COR-L47 (cell line): Measurements from ENCODE around the gene ZGPAT.
"Not testable (repeated sequence)": the region's sequence is repeated elsewhere in the genome, so short reads cannot be mapped to it uniquely, and the experiment has no call there.

Experiments used
- DNase-seq: peaks from one replicate; lab custom pipeline; 2025; lab: John Stamatoyannopoulos, UW

ZGPAT gene

DNA sequence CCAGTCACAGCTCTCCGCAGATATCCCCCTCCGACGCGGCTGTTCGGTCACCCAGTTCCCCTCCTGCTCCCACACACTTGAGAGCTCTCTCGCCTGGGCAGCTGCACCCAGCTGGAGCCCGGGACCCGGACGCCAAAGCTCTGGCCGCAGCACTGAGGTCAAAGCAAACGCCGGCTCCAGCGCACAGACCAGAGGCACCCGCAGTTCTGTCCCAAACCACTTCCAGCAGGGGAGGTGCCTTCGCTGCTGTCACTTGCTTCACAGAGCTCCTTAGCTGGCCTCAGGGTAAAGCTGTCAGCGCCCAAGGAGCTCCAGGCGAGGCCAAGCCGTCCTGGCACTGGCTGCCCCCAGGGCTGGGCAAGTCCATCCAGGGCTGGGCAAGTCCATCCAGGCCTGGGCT is 59.6 kb downstream of the ZGPAT start:
- DNase-seq: no peak

DNA sequence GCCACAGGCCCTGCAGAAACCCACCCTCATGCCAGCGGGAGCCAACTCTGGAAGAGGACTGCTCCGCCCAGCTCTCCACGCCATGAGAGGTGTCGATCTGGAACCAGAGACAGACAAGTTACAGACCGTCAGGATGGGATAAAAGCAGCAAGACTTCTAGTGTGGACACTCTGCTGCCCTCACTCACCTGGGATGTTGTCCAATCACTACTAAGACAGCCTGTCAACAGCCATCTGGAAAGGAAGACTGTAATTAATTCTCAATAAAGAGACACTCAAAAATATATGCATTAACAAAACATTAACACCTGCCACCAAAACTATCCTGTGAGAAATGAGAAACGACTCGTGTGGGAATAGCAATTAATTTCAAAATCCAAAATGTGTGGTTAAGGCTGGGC is 60.0 kb downstream of the ZGPAT start:
- no peak for DNase-seq

DNA sequence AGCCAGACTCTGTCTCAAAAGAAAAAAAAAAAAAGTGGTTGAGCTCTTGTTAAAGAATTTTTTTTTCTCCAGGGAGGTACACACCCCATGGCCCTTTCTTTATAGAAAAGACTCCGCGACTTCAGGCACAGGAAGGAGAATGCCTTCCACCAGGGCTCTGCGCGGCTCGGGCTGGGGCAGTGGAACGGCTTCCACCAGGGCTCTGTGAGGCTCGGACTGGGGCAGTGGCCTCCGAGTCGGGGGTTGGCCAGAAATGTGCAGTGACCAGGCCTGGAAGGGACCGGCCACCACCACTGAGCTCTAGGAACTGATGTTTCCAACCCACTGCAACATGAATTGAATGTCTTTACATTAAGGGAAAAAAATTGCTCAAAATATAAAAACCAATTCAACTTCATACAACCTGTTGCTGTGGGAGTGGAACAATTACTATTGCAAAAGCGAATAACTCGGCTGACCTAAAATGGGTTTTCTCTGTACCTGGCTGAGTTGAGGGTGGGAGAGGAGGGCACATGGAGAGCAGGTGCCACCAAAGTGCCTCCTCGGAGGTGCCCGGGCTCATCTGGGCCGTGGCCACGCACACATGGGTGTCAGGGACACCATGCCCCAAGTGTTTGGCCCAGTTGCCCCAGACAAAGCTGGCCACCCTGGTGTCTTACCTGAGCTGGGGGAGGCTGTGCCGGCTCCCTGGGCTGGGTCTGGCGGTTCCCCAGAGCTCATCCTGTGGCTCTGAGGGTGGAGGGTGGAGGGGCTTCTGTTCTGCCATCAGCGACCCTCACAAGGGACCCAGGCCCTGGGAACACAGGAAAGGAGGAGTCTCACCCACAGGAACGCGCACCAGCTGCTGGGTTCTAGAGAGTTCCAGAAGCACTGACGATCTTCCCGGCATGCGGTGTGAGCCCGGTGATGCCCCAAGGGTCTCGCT is 61.0 kb downstream of the ZGPAT start:
- DNase-seq: no peak

DNA sequence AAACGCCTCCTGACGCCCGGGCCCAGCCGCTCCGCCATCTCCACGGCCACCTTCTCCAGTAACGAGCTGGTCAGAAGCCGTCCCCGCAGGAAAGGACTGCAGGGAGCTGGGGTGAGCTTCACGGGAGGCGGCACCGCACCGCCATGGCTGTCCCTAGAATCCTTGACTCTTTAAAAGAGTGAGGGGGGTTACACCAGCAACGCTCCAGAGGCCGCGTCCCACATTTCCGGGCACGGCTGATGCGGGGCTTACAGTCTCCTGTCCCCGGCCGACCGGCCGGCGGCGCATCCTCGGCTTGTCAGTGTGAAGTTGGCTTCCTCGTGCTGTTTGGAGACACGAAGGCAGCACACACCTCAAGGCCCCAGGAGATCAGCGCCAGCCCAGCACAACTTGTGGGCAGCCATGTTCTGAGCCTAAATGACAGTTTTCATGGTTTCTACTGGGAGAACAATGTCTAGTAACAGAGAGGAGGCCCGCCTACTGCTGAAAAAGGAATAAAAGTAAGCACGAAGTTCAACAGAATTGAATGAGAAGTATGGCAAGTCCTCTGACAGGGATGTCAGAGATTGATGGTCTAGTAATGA is 62.1 kb downstream of the ZGPAT start:
- DNase-seq: no peak

DNA sequence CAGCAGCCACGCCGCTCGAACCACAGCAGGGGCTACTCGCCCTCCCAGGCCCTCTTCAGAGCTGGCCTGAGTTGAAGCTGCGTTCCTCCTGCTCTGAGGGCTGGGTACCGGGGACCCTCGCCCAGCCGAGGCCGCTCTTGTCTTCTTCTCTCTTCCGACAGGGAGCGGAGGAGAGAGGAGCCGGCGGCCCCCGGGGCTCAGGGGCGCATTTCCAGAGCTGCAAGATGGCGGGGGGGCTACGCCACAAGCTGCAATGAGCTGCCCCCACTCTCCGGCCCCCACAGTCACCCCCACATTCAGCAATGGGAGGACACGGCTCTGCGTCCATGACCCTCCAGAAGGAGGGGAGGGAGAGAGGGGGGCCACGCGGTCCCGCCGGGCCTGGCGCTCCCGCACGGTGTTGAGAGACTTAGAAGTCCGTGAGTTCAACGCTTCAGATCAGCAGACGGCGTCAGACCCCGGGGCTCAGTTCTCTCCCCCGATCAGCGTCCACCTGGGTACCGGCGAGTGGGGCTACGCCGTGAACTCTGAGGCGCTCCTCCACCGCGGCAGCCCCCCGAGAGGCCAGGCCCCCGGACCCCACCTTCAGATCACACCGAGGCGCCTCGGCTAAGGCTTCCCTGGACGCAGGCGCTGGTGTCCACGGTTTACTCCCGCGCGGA is 63.3 kb downstream of the ZGPAT start:
- no peak for DNase-seq

DNA sequence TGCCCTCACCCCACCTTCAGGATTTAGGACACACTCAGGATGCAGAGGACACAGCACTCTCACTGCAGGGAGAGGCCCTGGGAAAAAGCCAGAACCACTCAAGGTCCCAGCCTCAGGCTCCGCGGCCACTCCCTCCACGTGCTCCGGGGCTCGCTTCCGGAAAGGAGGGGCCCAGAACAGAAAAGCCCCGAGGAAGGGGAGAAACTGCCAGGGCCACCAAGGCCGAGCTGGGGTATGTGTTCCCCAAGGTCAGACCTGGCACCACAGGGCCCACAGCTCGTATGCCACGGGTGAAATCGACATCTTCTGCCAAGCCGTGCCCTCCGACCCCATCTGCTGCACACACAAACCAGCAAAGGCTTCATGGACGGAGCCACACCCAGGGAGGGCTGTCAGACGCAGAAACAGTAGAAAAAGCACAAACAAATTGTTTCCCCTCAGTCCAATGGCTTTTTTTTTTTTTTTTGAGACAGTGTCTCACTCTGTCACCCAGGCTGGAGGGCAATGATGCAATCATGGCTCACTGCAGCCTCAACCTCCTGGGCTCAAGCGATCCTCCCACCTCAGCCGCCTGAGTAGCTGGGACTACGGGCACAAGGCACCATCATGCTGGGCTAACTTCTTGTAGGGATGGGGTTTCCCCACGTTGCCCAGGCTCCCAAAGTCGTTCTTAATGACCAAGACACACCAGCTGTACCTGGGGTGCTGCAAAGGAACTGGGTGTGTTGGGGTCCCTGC is 65.1 kb downstream of the ZGPAT start:
- no peak for DNase-seq

DNA sequence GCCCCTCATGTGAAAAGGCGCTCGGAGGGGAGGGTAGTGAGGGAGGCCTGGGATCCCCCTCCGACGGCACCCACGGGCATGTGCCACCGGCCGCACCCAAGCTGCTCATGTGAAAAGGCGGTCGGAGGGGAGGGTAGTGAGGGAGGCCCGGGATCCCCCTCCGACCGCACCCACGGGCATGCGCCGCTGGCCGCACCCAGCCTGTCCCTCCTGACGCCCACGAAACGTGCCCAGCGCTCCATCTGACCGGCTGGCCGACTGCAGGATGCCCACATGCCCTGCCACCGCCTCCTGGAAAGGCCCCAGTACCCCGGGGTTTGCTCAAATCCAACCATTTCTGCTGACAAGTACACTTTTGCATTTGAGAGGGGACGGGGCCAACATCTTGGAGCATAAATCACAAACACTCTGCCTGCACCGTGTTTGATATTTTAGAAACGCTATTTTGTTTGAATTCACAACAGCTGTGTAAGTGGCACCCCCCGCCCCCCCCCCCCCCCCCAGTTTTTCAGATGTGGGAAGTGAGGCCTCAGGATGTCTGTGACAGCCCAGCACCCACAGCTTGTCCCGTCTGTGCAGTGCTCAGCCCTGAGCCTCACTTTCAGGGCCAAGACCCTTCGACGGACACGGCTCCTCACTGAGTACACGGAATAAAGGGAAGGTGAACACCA is 65.9 kb downstream of the ZGPAT start:
- no peak for DNase-seq

DNA sequence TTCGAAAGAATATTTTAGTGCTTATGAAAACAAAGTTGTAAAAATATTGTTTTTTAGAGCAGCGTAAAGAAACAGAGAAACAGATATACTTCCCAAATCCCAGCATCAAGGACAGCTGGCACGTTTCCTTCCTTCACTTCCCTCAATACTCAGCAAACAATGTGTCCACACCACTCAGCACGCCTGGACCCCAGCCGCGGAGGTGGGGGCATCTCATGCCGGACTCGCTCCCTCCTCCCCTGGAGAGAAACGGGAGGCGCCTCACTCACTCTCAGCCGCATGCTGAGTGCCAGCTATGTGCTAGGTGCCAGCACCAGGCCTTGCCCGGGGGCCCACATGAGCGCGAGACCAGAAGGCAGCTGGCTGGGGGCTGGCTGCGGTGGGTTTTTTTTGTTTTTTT is 66.5 kb downstream of the ZGPAT start:
- DNase-seq: no peak

DNA sequence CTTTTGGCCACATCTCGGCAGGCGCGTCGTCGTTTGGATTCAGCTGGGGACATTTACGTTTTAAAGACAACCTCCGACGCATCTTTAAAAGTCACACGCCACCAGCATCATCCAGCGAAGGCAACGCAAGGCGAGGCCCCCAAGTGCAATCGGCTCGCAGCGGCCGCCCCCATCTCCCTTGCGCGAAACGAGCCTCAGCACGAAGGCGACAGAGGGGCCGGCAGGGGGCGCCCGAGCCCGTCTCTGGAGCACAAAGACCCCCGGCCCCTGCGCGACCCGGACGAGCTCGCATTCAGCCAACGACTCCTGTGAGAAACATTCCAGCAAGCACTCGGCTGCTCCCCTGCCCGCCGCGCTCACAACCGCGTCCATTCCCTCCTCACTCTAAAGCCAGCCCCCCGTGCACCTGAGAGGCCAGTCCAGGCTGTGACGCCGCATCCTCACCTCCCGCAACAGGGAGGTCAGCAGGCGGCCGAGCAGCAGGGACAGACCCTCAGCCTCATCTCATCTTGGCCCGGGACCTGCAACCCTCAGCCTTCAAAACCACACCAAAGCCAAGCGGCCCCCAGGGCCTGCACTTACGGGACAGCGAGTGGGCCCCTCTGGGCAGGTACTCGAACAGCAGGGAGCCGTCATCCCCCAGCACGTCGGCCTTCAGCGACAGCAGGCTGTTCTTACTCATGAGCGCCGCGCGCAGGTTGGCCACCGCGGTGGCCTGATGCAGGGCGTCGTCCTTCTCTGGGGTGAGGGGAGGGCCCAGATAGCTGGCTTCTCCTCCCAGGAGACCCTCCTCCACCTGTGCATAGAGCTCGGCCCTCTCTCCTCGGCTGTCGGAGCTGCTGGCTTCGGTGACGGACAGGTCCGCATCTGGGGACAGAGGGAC is 67.5 kb downstream of the ZGPAT start:
- DNase-seq: no peak

DNA sequence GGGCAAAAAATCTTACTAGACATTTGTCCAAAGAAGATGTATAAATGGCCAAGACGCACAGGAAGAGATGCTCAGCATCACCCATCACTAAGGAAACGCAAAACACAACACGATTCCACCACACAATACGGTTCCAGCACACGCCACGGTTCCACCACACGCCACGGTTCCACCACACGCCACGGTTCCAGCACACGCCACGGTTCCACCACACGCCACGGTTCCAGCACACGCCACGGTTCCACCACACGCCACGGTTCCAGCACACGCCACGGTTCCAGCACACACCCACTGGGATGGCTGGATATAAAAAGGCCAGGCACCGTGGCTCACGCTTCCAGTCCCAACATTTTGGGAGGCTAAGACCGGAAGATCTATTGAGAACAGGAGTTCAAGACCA is 69.0 kb downstream of the ZGPAT start:
- not testable (repeated sequence) for DNase-seq

DNA sequence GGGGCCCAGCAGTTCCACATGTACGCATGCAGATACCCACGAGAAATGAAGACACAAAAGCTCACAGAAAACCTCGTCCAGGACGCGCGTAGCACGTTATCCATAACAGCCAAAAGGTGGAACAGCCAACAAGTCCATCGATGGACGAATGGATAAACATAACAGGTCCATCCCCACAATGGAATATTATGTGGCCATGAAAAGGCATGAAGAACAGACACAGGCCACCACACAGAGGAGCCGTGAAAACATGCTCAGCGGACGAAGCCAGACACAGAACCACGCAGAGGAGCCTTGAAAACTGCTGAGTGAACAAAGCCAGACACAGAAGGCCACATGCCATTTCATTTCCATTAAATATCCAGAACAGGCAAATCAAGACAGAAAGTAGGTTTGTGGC is 69.8 kb downstream of the ZGPAT start:
- no peak for DNase-seq

DNA sequence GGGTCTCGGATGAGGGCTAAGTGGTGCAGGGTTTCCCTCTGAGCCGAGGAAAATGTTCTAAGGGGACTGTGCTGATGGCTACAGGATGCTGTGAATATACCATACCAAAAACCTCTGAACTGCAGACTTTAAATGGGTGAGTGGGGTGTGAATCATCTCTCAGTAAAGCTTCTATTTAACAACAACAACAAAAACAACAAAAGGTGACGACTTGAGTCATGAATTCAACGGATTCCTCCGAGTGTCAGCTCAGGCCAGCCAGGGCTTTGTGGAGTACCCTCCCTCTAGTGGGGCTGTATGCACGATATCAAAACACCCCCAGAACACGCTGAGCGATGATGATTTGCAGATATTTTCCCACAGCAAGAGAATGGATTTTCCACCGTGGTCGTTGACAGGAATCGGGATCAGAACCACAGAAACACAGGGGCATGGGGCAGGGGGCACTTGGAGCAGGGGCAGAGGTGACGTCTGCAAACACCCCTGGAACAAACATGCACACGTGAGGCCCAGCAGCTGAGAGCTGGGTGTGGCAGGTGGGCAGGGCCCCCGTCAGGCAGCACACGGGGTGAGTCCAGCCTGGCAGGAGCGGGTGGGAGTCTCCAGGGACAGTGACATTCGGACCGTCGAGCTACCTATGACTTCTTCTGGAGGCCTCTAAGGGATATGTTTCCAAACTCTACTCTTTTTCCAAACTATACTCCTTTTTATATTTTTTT is 70.4 kb downstream of the ZGPAT start:
- no peak for DNase-seq

DNA sequence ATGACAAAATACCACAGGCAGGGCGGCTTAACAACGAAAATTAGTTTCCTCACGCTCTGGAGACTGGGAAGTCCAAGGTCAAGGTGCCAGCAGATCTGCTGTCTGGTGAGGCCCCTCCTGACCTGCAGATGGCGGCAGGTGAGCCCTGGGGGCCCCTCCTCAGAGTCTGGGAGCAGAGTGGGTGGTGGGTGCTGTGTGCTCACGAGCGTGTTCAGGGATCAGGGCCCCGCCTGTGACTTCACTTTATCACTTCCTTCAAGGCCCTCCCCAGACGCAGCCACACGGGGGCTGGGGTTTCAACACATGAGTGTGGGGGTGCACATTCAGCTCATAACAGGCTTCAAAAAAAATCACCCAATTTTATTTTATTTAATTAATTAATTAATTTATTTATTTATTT is 71.0 kb downstream of the ZGPAT start:
- DNase-seq: no peak

DNA sequence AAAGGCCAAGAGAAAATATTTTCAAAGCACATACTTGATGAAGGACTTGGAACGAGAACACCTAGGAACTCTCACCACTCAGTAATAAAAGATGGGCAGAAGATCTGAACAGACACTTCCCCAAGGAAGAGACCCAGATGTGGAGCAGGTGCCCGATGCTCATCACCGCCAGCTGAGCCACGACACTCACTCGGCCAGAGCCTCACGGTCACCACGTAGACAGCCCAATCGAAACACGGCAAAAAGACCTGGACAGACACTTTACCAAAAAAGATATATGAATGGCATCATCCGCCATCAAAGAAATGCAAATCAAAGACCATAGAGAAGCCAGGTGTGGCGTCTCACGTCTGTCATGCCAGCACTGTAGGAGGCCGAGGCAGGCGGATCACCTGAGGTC is 73.3 kb downstream of the ZGPAT start:
- no peak for DNase-seq

DNA sequence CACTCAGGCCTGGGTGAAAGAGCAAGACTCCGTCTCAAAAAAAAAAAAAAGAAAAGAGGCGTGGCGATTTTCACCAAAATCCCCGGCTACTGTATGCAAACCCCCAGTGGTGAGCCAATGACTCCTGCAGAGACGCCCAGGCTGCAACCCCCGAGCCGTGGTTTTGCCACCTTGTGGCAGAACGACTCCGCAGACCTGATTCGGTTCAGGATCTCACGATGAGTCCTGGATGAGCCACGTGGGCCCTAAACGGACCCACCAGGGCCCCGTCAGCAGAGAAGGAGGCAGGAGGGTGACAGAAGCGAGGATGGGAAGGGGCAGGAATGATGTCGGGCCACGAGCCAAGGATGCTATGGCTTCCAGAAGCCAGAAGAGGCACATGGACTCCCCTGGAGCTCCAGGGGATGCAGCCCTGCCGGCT is 74.2 kb downstream of the ZGPAT start:
- DNase-seq: no peak

DNA sequence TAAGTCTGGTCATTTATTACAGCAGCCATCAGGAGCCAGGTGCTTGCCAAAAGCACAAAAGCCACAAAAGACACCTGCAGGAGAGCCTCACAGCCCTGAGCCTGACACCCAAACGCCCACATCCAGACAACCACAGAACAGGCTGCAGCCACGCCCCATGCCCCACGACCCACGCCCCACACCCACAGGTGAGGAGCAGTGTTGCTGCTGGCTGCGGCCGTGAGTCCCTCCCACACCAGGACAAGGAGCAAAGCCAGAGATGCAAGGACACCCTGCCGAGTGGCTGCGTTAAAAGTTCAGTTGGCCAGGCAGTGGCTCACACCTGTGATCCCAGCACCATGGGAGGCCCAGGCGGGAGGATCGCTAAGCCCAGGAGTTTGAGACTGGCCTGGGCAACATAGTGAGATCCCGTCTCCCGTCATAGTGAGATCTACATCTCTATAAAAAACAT is 74.7 kb downstream of the ZGPAT start:
- no peak for DNase-seq

DNA sequence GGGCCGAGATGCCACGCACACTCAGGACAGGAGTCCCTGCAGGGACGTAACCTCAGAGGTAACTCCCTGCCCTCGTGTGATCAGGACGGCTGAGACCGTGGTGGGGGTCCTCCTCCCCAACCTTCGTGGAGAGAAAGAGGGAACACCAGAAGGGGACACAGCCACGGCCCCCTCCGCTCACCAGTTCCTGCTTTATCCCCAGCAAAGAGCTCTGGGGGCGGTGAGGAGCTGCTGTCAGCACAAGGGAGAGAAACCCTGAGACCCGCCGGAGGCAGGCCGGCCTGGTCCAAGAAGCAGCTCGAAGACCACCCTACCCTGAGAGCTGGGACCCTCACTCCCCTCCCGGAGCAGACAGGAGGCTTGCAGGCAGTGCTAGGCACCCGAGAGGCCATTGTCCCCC is 76.1 kb downstream of the ZGPAT start:
- DNase-seq: no peak

DNA sequence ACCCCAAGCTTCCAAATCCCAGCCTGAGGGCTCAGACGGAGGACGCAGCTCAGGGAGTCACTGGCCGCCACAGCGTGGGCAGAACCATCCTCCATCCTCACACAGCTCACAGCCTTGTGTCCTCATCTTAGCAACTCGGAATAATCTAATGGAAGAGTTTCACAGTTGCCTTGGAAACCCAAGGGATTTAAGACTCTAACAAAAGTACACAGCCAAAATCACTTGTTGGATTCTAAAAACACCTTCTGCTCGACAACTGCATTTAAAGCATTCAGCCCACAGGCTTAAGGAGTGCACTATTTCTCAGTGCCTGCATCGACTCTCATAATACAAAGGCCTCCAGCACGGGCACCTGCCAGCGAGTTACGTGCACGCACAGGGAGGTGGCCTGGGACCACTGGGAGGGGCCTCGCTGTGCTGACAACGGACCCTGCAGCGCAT is 77.9 kb downstream of the ZGPAT start:
- no peak for DNase-seq
